H1 (cell line): ENCODE measurements around the gene NKAIN4. TPM values are rescaled to one million over a fixed set of nuclear protein-coding genes. Genes with fewer than 3 reads are reported as not detected.

Experiments used
- ASH2L ChIP-seq: fragments of 200-600, 300-600 bp; sonication (generic); IDR thresholded peaks from one replicate; pipeline ENCODE4 v1.7.1; 2017; ENCODE audit warnings: low read length
- ATF2 ChIP-seq: IDR thresholded peaks from 2 replicates; pipeline ENCODE4 v1.6.1; 2012; ENCODE audit warnings: low read length, inconsistent platforms
- BACH1 ChIP-seq: IDR thresholded peaks from 2 replicates; pipeline ENCODE4 v1.6.1; 2012; ENCODE audit warnings: low read length, improper control_type of control experiment
- CEBPB ChIP-seq: IDR thresholded peaks from 2 replicates; pipeline ENCODE4 v1.6.1; 2012; ENCODE audit warnings: low read depth, low read length
- CTBP2 ChIP-seq: IDR thresholded peaks from 2 replicates; pipeline ENCODE4 v1.7.0; 2011; ENCODE audit warnings: borderline replicate concordance, mild to moderate bottlenecking, moderate library complexity, mixed read lengths, low read length; ENCODE audit not compliant: insufficient read depth, insufficient read length
- FOSL1 ChIP-seq: IDR thresholded peaks from 2 replicates; pipeline ENCODE4 v1.6.1; 2011; ENCODE audit warnings: mild to moderate bottlenecking, low read depth, low read length, moderate library complexity; ENCODE audit not compliant: insufficient read depth
- HDAC6 ChIP-seq: IDR thresholded peaks from one replicate; pipeline ENCODE4 v1.7.1; 2012; ENCODE audit warnings: low read depth, mild to moderate bottlenecking, inconsistent platforms, low read length, moderate library complexity
- MAFK ChIP-seq: IDR thresholded peaks from 2 replicates; pipeline ENCODE4 v1.6.1; 2012; ENCODE audit warnings: low read depth, mild to moderate bottlenecking, improper control_type of control experiment, low read length
- POLR2A ChIP-seq, 2 experiments: IDR thresholded peaks; 1 replicate in 1 of 2; 2 replicates in 1 of 2; pipeline ENCODE4 v1.6.1; 2011; ENCODE audit warnings: low read depth in 2 of 2, low read length in 2 of 2, mild to moderate bottlenecking in 2 of 2; ENCODE audit errors: control extremely low read depth in 1 of 2
- RFX5 ChIP-seq: IDR thresholded peaks from 2 replicates; pipeline ENCODE4 v1.6.1; 2011; ENCODE audit warnings: low read depth, low read length, improper control_type of control experiment, borderline replicate concordance
- RNF2 ChIP-seq: fragments of 200-900, 300-1000 bp; sonication (generic); IDR thresholded peaks from 2 replicates; pipeline ENCODE4 v1.7.1; 2016; ENCODE audit warnings: borderline replicate concordance, low read depth, mild to moderate bottlenecking, antibody characterized with exemption, low read length; ENCODE audit not compliant: poor library complexity, severe bottlenecking; ENCODE audit errors: missing control alignments
- RXRA ChIP-seq: IDR thresholded peaks from 2 replicates; pipeline ENCODE4 v1.6.1; 2011; ENCODE audit warnings: low read depth, mild to moderate bottlenecking, low read length, moderate library complexity; ENCODE audit not compliant: insufficient read depth
- SIN3A ChIP-seq, 2 experiments: IDR thresholded peaks in 1 of 2; conservative IDR thresholded peaks in 1 of 2; 2 replicates each; pipeline ENCODE4 v1.6.1; 2011 to 2012; ENCODE audit warnings: low read length in 2 of 2, improper control_type of control experiment in 1 of 2, low read depth in 1 of 2, mild to moderate bottlenecking in 1 of 2
- SIRT6 ChIP-seq: IDR thresholded peaks from one replicate; pipeline ENCODE4 v1.7.1; 2012; ENCODE audit warnings: low read length, inconsistent platforms
- SIX5 ChIP-seq: IDR thresholded peaks from 2 replicates; pipeline ENCODE4 v1.6.1; 2011; ENCODE audit warnings: mild to moderate bottlenecking, low read depth, low read length
- SP1 ChIP-seq: IDR thresholded peaks from 2 replicates; pipeline ENCODE4 v1.6.1; 2011; ENCODE audit warnings: low read depth, low read length
- SP2 ChIP-seq: IDR thresholded peaks from 2 replicates; pipeline ENCODE4 v1.6.1; 2012; ENCODE audit warnings: mild to moderate bottlenecking, low read length, inconsistent platforms
- TAF1 ChIP-seq: IDR thresholded peaks from 2 replicates; pipeline ENCODE4 v1.6.1; 2011; ENCODE audit warnings: mild to moderate bottlenecking, low read depth, low read length
- TBP ChIP-seq: IDR thresholded peaks from 2 replicates; pipeline ENCODE4 v1.6.1; 2011; ENCODE audit warnings: low read depth, low read length, improper control_type of control experiment
- YY1 ChIP-seq: IDR thresholded peaks from 2 replicates; pipeline ENCODE4 v1.6.1; 2011; ENCODE audit warnings: low read depth, mild to moderate bottlenecking, low read length
- polyA plus RNA-seq, 7 experiments: library from polyadenylated mRNA; depleted of rRNA in 3 of 7; stranded (reverse) in 5 of 7; unstranded in 2 of 7; fragments of >200 nt in 5 of 7; fragments of 200-250 nt in 2 of 7; gene quantifications; 1 replicate in 5 of 7; 2 replicates in 1 of 7; 4 replicates in 1 of 7; pipeline versions ENCODE4 v1.2.1 to v1.2.3, GENCODE V29; 2011 to 2013; ENCODE audit warnings: missing spikeins in 2 of 7, mixed read lengths in 2 of 7
- total RNA-seq: library from RNA; stranded (reverse); fragmentation: NEBNext Ultra II Directional; extraction: Animal tissue kit (Norgen Biotek cat#: 25700); gene quantifications from 2 replicates; pipeline ENCODE4 v1.2.1, GENCODE V29; 2021
- TF ChIP-seq, protein P1 (sequence below), 3 experiments: IDR thresholded peaks; 1 replicate in 2 of 3; 2 replicates in 1 of 3; pipeline versions ENCODE4 v1.5.1 to v1.6.1; 2011; ENCODE audit warnings: low read length in 3 of 3, mild to moderate bottlenecking in 3 of 3, inconsistent platforms in 2 of 3, low read depth in 1 of 3, moderate library complexity in 1 of 3; ENCODE audit not compliant: insufficient read depth in 1 of 3; ENCODE audit errors: control extremely low read depth in 1 of 3

Gene NKAIN4
- total and polyA plus RNA-seq, 2 of the 8 experiments (the other 6 are each of a cell fraction or from before 2014, with no cell fraction given) = 6.9 to 17.0 TPM

GRCh38 chr20:63216041-63216848 lies 38.0 kb downstream of the NKAIN4 start, which contains the start of gene YTHDF1 (continued):
- TF ChIP-seq RFX5 (no peak), FOSL1 (no peak), SIX5 (no peak), ATF2 (no peak), HDAC6 (no peak), CEBPB (no peak), CTBP2 (no peak), SP2 (no peak), RXRA (no peak), RNF2 (no peak), BACH1 (no peak), ASH2L (no peak), SIN3A (conservative IDR thresholded peaks at IDR 0.05 in 1 of 2, IDR thresholded peaks at IDR 0.05 in 1 of 2; ENCODE audit: low read depth in 1 of 2, low read length in 2 of 2) (0 out of 4 replicates have a peak, but pooled peaks of 1 of the 2 experiments have one; percentile 26), TBP (no peak), SIRT6 (no peak), YY1 (peak; percentile 62; the same call in 1 of the 2 replicates), MAFK (no peak), TAF1 (peak; percentile 36), POLR2A (IDR thresholded peaks at IDR 0.05; ENCODE audit: control extremely low read depth in 1 of 2, low read depth in 2 of 2, low read length in 2 of 2) (peak in 1 of 2 experiments; percentile 51; a peak in 1 of 3 replicates), SP1 (no peak)
- TF ChIP-seq, protein P1, sequence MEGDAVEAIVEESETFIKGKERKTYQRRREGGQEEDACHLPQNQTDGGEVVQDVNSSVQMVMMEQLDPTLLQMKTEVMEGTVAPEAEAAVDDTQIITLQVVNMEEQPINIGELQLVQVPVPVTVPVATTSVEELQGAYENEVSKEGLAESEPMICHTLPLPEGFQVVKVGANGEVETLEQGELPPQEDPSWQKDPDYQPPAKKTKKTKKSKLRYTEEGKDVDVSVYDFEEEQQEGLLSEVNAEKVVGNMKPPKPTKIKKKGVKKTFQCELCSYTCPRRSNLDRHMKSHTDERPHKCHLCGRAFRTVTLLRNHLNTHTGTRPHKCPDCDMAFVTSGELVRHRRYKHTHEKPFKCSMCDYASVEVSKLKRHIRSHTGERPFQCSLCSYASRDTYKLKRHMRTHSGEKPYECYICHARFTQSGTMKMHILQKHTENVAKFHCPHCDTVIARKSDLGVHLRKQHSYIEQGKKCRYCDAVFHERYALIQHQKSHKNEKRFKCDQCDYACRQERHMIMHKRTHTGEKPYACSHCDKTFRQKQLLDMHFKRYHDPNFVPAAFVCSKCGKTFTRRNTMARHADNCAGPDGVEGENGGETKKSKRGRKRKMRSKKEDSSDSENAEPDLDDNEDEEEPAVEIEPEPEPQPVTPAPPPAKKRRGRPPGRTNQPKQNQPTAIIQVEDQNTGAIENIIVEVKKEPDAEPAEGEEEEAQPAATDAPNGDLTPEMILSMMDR (IDR thresholded peaks at IDR 0.05; ENCODE audit: control extremely low read depth in 1 of 3, insufficient read depth in 1 of 3, low read depth in 1 of 3, low read length in 3 of 3) = no peak
